Measurements from ENCODE around the gene BPIFB2. TPM values are rescaled to one million over a fixed set of nuclear protein-coding genes. Genes with fewer than 3 reads are reported as not detected.

The BPIFB2 gene
- polyA plus RNA-seq, 3 donors = not detected

- peaks cover 0 to 14% (median 3%) of the 10 kb centered on the region in 7 donors for H3K9me3 Mint-ChIP-seq
- H3K4me3 ChIP-seq (replicated peaks in 1 of 3; ENCODE audit: low read depth in 2 of 3, low read length in 3 of 3) = no peak overlapping the region
- H3K27me3 Mint-ChIP-seq (ENCODE audit: low read depth in 3 of 3) = peaks cover 1 to 3% (median 2%) of the 10 kb centered on the region in 3 donors
- no peaks in the 10 kb centered on the region for H3K27me3 ChIP-seq (ENCODE audit: control insufficient read depth in 2 of 2, insufficient read depth in 2 of 2, low read length in 2 of 2)
- no peaks in the 10 kb centered on the region for H4K20me1 ChIP-seq (ENCODE audit: insufficient read depth, low read length)
- TF ChIP-seq, protein P1, sequence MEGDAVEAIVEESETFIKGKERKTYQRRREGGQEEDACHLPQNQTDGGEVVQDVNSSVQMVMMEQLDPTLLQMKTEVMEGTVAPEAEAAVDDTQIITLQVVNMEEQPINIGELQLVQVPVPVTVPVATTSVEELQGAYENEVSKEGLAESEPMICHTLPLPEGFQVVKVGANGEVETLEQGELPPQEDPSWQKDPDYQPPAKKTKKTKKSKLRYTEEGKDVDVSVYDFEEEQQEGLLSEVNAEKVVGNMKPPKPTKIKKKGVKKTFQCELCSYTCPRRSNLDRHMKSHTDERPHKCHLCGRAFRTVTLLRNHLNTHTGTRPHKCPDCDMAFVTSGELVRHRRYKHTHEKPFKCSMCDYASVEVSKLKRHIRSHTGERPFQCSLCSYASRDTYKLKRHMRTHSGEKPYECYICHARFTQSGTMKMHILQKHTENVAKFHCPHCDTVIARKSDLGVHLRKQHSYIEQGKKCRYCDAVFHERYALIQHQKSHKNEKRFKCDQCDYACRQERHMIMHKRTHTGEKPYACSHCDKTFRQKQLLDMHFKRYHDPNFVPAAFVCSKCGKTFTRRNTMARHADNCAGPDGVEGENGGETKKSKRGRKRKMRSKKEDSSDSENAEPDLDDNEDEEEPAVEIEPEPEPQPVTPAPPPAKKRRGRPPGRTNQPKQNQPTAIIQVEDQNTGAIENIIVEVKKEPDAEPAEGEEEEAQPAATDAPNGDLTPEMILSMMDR (IDR thresholded peaks at IDR 0.05) = no peak
- H3K27ac ChIP-seq (ENCODE audit: low read depth in 1 of 2, low read length in 2 of 2) = no peak overlapping the region
- no peak overlapping the region for H3K4me3 Mint-ChIP-seq
- no peaks in the 10 kb centered on the region for H3K4me1 ChIP-seq (ENCODE audit: control insufficient read depth in 1 of 2, insufficient read depth in 2 of 2, low read length in 2 of 2)
- H3K9ac ChIP-seq (ENCODE audit: insufficient read depth, low read length, poor library complexity, severe bottlenecking) = no peak overlapping the region
- H2AFZ ChIP-seq (ENCODE audit: insufficient read depth, low read depth, low read length, poor library complexity, severe bottlenecking) = no peak overlapping the region
- intact Hi-C loops (cut with micrococcal nuclease) = no loop called here
- DNase-seq = no peak
- H3K79me2 ChIP-seq (ENCODE audit: insufficient read depth, low read length) = no peaks in the 10 kb centered on the region
- H3K36me3 Mint-ChIP-seq = no peaks in the 10 kb centered on the region
- H3K4me1 Mint-ChIP-seq = no peaks in the 10 kb centered on the region
- peak overlapping the region in 1 of 7 donors; percentile 41 for H3K27ac Mint-ChIP-seq
- 99% methylated on average over 13 of the region's 19 CpGs for WGBS (ENCODE audit: insufficient coverage)
- peaks cover 0 to 6% of the 10 kb centered on the region in 2 donors for H3K9me3 ChIP-seq (replicated peaks in 1 of 2; ENCODE audit: control insufficient read depth in 1 of 2, insufficient read depth in 1 of 2, low read length in 2 of 2)
- no peaks in the 10 kb centered on the region for H3K36me3 ChIP-seq (replicated peaks in 1 of 2; ENCODE audit: control insufficient read depth in 1 of 2, insufficient read depth in 2 of 2, low read length in 2 of 2)
- H3K4me2 ChIP-seq (replicated peaks; ENCODE audit: extremely low read depth, low read length, poor library complexity, severe bottlenecking) = no peak overlapping the region
Observed at GRCh38 chr20:32980131-32980941, 27.2 kb upstream of the BPIFB2 start.

DNA sequence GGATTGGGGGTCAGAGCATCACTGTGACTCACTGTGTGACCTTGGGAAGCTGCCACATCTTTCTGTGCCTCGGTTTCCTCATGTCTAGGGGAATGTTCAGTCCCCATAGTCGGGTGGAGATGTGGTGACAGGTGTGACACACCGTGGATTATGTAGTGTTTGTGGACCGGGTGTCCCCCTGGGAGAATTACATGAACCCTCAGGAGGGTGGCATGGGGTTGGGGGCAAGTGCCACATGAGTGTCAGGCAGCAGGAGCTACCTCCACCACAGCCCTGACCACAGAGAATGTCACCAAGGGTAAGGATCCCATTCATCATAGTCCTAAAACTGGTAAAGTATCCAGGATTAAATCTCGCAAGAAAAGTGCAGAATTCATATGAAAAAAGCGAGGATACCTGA lies 26.5 kb upstream of the BPIFB2 start:
- intact Hi-C loops (cut with micrococcal nuclease) = no loop called here
- no peaks in the 10 kb centered on the region for H3K36me3 ChIP-seq (replicated peaks in 1 of 2; ENCODE audit: control insufficient read depth in 1 of 2, insufficient read depth in 2 of 2, low read length in 2 of 2)
- H3K27me3 ChIP-seq (ENCODE audit: control insufficient read depth in 2 of 2, insufficient read depth in 2 of 2, low read length in 2 of 2) = no peaks in the 10 kb centered on the region
- peaks cover 0 to 6% of the 10 kb centered on the region in 2 donors for H3K9me3 ChIP-seq (replicated peaks in 1 of 2; ENCODE audit: control insufficient read depth in 1 of 2, insufficient read depth in 1 of 2, low read length in 2 of 2)
- H3K9ac ChIP-seq (ENCODE audit: insufficient read depth, low read length, poor library complexity, severe bottlenecking) = no peak overlapping the region
- no peak overlapping the region for H2AFZ ChIP-seq (ENCODE audit: insufficient read depth, low read depth, low read length, poor library complexity, severe bottlenecking)
- Mint-ChIP-seq H3K4me3 (no peak overlapping the region), H3K36me3 (no peaks in the 10 kb centered on the region), H3K27ac (peak overlapping the region in 1 of 7 donors; percentile 41), H3K27me3 (ENCODE audit: low read depth in 3 of 3) (peaks cover 0 to 3% (median 1%) of the 10 kb centered on the region in 3 donors), H3K9me3 (peaks cover 0 to 8% (median 3%) of the 10 kb centered on the region in 7 donors), H3K4me1 (no peaks in the 10 kb centered on the region)
- no peak overlapping the region for H3K4me3 ChIP-seq (replicated peaks in 1 of 3; ENCODE audit: low read depth in 2 of 3, low read length in 3 of 3)
- H4K20me1 ChIP-seq (ENCODE audit: insufficient read depth, low read length) = no peaks in the 10 kb centered on the region
- 97% methylated on average over 6 of the region's 6 CpGs for WGBS (ENCODE audit: insufficient coverage)
- no peaks in the 10 kb centered on the region for H3K4me1 ChIP-seq (ENCODE audit: control insufficient read depth in 1 of 2, insufficient read depth in 2 of 2, low read length in 2 of 2)
- H3K4me2 ChIP-seq (replicated peaks; ENCODE audit: extremely low read depth, low read length, poor library complexity, severe bottlenecking) = no peak overlapping the region
- TF ChIP-seq, protein P1 (IDR thresholded peaks at IDR 0.05) = no peak
- no peak for DNase-seq
- H3K79me2 ChIP-seq (ENCODE audit: insufficient read depth, low read length) = no peaks in the 10 kb centered on the region
- H3K27ac ChIP-seq (ENCODE audit: low read depth in 1 of 2, low read length in 2 of 2) = no peak overlapping the region

Measured in CD14-positive monocyte (primary cell).